GM19395 (cell line): ENCODE data around the gene TFAP2A.
A peak's percentile ranks its signal among the peaks of the same experiment; 100 is the strongest.

Experiments
- ATAC-seq: cut with Tn5 transposase; IDR thresholded peaks from one replicate; pipeline ENCODE4 v1.9.1; 2021; ENCODE audit warnings: mild to moderate bottlenecking, moderate library complexity; ENCODE audit not compliant: unreplicated experiment

TFAP2A gene

DNA sequence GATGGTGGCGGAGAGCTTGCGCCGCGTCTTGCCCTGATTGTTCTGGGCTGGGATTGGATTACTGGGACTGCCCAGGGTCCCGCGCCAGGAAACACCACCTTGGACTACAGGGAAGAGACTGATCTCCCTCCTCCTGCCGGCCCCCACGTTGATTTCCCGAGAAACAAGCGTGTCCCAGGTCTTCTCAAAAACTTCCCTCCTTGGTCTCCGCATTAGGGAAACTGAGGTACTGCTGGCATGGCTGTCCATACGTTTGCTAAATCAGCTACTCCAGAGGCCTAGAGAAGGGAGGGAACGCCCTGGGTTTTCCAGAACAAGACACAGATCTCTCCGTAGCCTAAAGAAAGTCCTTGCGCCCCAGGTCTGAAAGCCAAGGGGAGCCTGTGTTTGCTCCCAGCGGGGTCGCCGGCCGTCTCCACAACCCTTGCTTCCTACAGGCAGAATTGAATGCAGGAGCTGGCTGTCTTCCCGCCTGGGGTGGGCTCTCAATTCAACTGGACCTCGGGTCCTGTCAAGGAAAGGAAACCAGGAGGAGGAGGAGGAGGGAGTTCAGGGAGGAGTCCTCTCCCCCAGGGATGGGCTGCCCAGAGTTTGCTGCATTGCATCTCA lies 29.2 kb downstream of the TFAP2A start:
- no peak for ATAC-seq

- no peak for ATAC-seq
These were observed 30.0 kb downstream of the TFAP2A start for GRCh38 chr6:10384610-10385523.

GRCh38 chr6:10384091-10384609 lies 30.7 kb downstream of the TFAP2A start:
- ATAC-seq = no peak

DNA sequence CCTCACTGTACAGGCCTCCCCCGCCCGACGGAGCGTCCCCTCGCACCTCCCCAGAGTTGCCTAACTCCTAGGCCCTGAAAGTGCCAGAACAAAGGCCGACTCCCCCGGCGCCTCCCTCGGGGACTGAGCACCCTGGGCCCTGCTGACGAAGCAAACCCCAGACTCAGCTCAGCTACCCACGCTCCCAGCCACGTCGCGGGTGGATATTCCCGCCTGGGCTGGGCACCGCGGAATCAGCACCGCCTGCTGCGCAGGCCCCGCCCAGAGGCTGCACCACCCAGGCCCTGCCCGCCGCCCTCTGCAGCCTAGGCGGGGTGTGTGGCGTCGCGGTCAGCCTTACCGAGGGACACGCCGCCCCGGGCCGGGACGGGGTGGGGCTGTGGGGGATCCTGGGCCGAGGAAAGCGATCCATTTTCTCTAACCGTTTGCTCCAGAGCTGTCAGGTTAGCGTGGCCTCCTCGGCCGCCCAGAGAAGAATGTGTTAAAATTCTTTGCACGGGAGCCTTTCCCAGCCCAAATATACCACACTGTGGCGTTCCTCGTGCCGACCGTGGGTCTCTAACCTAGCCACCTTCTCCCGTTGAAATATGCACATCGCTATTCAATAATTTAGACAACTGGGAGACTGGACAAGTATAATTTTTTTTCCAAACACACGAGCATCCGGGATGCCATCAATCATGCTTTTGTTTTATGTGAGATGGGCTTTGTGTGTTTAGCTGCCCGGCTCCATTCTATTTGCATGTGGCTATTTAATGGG lies 31.4 kb downstream of the TFAP2A start:
- no peak for ATAC-seq

DNA sequence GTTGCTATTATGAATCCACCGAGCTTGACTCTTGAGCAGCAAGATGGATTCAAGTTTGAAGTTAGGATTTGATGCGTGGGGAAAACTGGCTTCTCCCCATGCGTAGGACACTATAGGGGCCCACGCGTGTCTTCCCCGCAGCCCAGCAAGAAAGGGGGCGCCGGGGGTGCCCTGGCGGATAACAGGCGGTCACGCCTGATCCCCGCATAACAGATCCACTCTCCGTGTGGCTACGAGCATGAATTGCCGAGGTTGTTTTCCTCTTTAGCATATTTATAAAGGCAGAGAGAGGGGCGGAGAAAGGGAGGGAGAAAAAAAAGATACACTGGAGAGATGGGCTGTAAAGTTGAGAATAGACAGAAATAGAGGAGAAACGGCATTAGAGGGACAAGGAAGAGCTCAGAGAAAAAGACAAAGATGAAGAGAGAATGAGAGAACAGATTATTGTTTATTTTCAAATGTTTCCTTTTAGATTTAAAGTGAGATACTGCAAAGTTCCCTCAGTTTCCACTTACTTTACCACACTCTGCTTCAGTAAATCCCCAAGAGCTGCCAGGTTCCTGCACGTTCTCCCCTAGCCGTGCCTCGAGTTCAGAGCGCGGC lies 32.0 kb downstream of the TFAP2A start:
- ATAC-seq = no peak

DNA sequence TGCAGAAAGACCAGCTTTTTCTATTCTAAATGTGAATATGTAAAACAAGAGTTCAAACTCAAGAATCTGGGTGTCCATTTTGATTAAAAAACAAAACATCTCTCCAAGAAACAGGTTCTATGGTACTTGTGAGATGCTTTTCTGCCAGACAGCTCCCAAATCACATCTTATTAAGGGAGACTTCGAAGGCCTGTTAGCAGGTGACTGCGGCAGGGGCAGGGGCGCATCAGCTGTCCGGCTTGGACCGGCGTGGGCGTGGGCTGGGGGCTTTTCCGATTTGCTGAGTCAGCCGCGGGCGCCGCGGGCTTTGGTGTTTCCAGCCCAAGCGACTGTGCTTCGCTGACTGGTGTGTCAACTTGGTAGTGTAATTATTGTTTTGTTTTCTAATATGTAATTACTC lies 32.6 kb downstream of the TFAP2A start:
- ATAC-seq = no peak

GRCh38 chr6:10381830-10382208 lies 33.1 kb downstream of the TFAP2A start:
- ATAC-seq = no peak

DNA sequence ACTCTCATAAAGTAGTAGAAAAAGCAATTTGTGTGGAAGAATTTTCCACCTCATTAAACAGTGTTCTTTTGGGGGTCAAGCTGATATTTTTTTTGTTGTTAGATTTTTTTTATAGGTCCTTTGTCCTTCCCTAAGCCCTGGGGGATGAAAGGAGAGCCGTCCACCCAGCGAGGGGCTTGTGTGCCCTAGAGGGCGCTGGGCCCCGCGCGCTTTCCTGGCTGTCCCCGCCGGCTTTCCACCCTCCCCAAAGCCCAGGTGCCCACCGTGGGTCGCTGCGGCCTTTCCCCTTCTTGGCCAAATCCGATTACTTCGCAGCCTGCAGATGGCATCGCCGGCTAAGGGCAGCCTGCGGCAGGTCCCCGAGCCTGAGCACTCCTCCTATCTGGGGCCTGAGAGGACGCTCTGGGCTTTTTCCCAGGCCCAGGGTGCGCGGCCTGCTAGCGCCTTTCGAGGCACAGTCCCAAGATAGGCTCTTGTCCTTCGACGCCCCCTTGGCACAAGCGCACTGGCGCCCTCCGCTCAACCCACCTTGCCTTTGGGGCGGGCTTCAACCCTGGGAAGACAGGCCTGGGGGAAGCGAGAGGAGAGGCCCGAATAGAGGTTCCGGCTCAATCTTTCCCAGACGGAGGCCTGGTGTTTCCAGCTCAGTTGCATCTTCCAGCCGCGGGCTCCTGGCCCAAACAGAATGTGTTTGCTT lies 33.6 kb downstream of the TFAP2A start:
- peak; percentile 55 for ATAC-seq

- no peak for ATAC-seq
These were observed 39.4 kb downstream of the TFAP2A start for GRCh38 chr6:10375391-10375969.

GRCh38 chr6:10373642-10374359 lies 41.1 kb downstream of the TFAP2A start:
- no peak for ATAC-seq

- ATAC-seq = no peak
These were observed 45.0 kb downstream of the TFAP2A start for GRCh38 chr6:10369896-10370295.

DNA sequence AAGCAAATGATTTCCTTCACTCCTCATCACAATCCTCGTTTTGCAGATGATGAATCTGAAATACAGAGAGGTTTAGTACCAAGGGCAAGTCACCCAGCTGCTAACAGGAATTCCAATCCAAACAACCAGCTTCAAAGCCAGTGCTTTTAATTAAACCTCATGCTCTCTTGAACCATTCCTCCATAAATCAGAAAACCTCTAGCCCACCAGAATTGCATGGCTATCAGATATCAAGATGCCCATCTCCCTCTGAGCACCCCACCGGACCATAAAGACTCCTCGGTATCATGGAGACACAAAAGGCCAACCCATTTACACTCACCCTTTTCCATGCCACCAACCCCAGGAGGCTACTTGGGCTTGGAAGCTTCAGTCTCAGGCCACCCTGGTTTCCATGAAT lies 46.0 kb downstream of the TFAP2A start:
- ATAC-seq = no peak

DNA sequence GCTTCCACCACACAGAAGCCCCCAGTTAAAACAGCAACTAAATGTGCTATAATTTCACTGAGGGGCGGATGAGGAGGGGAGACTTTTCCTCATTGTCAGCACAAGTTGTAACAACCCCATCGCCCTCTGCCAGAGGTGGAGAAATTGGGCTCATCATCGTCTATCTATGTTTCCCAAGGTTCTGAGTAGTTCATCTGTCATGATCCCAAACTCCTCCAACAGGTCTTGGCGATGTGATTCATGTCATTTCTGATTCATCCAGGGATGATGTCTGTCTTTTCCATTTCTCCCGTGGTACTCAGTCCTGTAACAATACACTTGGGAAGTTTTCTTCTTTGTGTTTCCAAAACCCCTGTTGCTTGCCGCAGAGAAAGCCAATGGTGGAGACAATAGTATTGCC lies 51.0 kb downstream of the TFAP2A start:
- ATAC-seq = no peak

GRCh38 chr6:10362300-10362699 lies 52.6 kb downstream of the TFAP2A start:
- no peak for ATAC-seq

DNA sequence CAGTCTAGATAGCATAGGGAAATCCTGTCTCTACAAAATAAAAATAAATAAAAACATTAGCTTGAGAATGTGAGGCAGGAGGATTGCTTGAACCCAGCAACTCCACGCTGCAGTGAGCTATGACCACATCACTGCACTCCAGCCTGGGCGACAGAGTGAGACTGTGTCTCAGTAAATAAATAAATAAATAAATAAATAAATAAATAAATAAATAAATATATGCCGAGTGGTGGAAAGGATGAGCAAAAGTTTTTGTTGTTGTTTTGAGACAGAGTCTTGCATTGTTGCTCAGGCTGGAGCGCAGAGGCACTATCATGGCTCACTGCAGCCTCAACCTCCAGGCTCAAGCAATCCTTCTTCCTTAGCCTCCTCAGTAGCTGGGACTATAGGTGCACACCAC lies 53.4 kb downstream of the TFAP2A start:
- no peak for ATAC-seq

- no peak for ATAC-seq
These were observed 55.3 kb downstream of the TFAP2A start for GRCh38 chr6:10359581-10359980.

DNA sequence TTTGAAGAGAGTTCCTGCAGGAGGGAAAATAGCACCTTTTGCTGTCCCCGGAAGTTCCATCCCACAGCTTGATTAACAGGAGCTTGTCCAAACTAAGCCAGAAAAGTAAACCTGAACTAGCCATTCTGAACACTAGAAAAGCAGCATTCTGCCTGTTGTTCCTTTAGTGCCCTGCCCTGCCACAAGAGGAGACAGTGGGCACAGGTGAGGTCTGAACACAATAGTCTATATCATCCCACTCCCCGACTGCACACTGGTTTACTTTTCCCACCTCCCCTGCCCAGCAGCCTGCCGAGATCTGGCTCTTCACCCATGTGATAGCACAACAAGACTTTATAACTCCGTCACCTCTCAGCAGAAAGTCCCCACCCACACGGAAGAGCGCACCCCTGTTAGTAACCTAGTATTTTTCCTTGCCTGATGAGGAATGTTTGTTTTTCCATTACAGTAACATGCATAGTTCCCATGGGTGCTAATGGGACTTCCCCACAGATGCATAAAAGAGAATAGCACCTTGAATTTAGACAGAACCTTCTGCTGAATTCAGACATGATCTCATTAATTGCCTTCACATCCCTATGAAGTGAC lies 59.7 kb downstream of the TFAP2A start:
- ATAC-seq = no peak

GRCh38 chr6:10351791-10352190 lies 63.1 kb downstream of the TFAP2A start:
- ATAC-seq = no peak

- ATAC-seq = no peak
These were observed 64.2 kb downstream of the TFAP2A start for GRCh38 chr6:10350720-10351119.
